CD4-positive, alpha-beta T cell treated with Interleukin-4 for 1 hour (primary cell): ENCODE results near the gene CD177.
"Not testable (repeated sequence)": the region's sequence is repeated elsewhere in the genome, so short reads cannot be mapped to it uniquely, and the experiment has no call there.

Experiments
- DNase-seq, 2 donors: peaks; one replicate each; pipeline ENCODE4 v3.0.0-alpha.2; 2020 to 2022

The CD177 gene

DNA sequence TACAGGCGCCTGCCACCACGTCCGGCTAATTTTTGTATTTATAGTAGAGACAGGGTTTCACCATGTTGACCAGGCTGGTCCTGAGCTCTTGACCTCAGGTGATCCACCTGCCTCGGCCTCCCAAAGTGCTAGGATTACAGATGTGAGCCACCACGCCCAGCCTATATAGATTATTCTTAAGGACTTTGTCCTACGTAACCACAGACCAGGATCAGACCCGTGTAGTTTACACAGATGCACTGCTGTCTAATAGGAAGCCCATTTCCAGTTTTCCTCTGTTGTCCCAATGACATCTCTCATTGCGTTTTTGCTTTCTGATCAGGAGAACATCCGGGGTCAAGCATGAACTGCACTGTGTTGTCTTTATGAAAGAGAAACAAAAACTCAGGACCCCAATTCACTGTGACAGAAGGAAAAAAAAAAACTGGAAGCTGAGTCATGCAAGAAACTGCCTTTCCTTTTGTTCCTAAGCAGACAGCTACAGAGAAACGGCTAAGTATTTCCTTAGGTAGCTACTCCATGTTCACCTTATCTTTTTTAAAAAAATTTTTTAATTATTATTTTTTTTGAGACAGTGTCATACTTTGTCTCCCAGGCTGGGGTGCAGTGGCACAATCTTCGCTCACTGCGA is 29.2 kb downstream of the CD177 start:
- DNase-seq = not testable (repeated sequence)

DNA sequence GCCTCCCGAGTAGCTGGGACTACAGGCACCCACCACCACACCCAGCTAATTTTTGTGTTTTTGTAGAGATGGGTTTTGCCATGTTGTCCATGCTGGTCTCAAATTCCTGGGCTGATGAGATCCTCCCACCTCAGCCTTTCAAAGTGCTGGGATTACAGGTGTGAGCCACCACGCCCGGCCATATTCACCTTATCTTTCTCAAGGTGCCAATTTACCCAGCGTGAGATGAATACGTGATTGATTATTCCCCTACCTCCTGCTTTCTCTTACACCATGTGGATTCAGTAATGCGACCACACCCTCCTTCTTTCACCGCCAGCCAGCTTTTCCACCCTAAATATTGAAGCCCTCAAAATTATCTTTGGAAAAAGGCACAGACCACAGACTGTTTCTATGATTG is 29.8 kb downstream of the CD177 start:
- not testable (repeated sequence) for DNase-seq

DNA sequence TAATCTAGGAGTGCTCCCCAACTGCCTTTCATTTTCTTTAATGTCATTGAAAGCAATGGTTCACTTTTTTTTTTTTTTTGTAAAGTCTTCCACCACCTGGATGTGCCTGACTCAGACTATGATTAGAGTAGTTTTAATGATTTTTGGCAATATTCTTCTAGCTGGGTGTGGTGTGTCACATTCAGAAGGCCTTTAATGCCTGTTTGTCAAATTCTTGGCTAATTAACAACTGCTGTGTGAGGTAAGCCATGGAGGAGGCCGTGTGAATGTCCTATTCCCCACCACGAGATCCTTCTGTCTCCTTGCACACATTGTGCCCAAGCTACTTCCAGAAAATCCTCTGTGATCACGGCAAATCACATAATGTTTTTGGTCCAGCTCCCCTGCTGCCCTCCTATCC is 30.3 kb downstream of the CD177 start:
- DNase-seq = not testable (repeated sequence)

DNA sequence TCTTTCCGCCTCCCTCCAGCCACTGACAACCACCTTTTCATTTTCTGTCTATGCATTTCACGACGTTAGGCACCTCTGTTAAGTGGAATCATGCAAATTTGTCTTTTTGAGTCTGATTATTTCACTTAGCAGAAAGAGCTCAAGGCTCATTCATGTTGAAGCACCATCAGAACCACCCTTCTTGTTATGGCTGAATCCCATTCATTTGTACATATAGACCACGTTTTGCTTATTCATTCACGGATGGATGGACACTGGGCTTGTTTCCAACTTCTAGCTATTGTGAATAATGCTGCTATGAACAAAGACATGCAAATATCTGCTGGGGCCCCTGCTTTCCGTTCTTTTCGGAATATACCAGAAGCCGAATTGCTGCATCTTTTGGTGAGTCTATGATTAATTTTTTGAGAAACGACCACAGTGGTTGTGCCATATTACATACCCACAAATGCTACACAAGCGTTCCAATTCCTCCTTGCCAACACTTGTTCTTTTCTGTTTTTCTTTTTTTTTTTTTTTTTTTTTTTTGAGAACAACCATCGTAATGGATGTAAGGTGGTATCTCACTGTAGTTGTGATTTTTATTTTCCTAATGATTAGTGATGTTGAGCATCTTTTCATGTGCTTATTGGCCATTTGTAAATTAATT is 37.5 kb downstream of the CD177 start:
- DNase-seq = not testable (repeated sequence)

DNA sequence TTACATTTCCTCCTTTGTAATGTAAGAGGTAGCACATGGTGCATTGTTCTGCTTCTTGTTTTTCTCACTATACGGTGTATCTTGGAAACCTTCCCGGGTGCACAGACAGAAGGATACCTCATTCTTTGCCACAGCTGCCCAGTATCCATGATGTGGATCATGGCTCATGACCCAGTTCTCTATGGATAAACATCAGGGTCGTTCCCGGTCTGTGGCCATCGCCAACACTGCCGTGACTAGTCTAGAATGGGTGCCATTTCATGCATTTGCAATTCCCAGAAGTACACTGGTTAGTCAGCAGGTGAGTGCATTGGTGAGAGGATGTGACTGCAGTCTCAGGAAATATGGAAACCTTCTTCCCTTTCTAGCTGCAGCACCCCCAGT is 38.1 kb downstream of the CD177 start:
- DNase-seq = not testable (repeated sequence)

DNA sequence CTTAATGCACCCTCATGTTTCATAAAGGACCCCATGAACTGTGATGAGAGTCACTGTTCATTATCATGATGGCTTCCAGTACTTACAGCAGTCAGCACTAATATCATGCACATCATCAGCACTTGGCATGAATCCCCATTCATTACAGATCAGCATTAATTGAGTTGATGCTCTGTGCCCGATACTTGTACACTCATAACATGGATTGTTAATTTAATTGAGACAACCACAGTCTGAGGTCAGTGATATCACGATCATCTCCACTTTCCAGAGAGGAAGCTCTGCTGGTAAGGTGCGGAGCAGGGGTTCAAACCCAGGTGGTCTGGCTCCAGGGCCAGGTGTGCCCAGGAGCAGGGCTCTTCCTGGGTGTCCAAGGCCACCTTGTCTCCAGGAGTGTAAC is 40.0 kb downstream of the CD177 start:
- DNase-seq = not testable (repeated sequence)

DNA sequence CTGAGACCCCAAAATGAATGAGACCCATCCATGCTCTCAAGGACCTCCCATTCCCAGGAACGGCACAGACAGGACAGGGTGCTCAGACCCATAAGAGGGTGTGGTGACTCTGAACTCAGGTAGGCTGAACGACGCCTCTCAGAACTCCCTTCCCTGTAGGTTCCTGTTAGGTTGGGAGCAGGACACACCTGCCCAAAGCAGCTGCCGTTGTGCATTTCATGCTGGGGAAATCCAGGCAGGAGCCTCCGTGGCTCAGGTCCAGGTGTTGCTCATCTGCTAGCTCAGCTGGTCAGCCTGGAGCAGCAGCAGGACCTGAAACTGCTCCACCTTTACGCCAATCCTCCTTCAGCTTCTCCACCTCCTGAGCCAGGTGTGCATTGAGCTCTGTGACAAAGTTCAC is 42.1 kb downstream of the CD177 start:
- DNase-seq = no peak

DNA sequence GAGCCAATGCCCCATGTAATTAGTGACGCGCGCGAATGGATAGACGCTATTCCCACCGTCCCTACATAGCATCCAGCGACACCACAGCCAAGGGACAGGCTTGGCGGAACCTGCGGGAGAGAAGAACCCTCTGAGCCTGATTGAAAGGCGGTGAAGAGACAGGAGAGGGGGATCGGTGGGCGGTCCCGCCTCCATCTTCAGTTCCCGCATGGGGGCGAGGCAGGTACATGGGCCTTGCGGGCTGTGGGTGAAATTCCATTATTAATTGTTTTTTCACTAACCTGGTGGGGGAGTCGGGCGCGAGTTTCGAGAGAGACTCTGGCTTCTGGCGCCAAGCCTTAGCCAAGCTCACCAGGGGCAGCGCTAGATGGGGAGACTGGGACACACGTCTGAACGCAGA is 52.8 kb downstream of the CD177 start:
- no peak for DNase-seq

DNA sequence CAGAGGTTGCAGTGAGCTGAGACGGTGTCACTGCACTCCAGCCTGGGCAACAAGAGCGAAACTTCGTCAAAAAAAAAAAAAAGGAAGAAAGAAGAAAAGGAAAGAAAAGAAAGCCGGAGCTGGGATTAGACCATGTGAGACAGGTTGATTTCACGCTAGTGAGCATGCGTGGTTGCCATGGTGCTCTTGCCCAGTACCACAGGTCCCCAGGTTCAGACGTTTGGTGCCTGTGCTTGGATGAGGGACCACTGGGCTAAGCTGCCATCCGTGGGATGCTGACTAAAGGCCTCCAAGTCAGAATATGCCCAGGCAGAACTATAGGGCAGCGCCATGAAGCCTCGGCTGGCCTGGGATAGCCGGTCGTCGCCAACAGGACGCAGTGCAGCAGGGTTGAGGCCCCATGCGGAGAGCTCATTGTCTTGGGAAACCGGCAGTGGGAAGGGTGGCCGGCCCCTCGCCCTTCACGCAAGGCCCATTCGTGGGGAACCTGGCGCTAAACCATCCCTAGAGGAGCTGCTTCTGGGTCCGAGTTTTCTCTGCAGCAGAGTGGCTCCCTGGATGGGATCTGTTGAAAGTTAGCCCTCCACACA is 54.0 kb downstream of the CD177 start:
- no peak for DNase-seq

DNA sequence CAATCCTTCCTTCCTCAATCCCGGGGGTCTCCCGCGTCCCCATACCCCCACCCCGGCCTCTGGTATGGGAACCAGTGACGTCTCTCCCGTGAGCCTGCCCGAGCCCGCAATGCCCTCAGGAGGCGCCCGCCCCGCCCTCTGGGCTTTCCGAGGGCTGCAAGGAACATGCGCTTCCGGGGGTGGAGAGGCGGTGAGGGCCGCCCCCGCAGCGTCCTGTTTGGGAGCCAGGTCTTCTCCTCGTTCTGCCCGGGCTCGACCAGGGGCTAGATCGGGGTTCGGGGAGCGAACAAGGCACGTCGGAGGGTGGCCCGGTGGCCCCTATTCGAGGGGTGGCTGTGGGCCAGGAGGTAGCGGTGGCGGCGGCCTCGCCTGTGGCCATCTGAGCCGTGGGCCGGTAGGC is 54.6 kb downstream of the CD177 start:
- no peak for DNase-seq

DNA sequence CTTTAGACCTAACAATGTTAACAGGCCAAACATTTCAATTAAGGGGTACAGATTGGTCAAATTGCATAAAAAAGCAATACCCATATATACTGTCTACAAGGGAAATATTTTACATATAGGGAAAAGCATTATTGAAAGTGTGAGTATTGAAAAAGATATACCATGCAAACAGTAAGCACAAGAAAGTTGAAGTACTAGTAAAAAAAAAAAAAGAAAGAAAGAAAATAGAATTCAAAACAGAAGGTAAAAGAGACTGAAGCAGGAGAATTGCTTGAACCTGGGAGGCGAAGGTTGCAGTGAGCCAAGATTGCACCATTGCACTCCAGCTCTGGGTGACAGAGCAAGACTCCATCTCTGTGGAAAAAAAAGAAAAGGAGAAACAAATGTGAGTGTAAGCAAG is 55.9 kb downstream of the CD177 start:
- DNase-seq = no peak

DNA sequence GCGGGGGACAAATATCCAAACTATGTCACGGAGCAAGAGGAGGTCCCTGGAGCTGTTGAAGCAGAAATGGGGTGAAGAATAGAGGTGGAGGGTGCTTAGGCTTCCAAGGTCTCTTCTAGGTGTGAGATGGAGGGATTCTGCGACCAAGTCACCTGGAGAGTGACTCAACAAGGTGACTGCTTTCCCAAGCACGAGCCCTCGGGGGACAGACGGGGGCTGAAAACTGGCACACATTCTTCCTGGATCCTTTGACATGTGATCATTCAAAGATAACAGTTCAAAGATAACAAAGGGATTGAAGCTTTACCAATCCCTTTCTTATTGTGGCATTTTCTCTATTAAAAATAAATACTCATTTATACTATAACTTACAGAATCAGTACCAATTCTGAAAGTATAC is 59.0 kb downstream of the CD177 start:
- DNase-seq = no peak
